ENCODE measurements around the gene XKR7.

- TF ChIP-seq CTCF (IDR thresholded peaks at IDR 0.05), result no peak
- no peak for TF ChIP-seq POLR2A (IDR thresholded peaks at IDR 0.05)
Measured at GRCh38 chr20:32006053-32006452, 38.1 kb downstream of the XKR7 start.
